ENCODE results near the gene PDE2A. TPM values are rescaled to one million over a fixed set of nuclear protein-coding genes. Genes with fewer than 3 reads are reported as not detected.

The PDE2A gene
- total RNA-seq, 1 donor from 2014 or later: 168 TPM

GRCh38 chr11:72704783-72705265, 30.6 kb upstream of the PDE2A start:
- no peak for DNase-seq (ENCODE audit: low read depth in 2 of 2)

DNA sequence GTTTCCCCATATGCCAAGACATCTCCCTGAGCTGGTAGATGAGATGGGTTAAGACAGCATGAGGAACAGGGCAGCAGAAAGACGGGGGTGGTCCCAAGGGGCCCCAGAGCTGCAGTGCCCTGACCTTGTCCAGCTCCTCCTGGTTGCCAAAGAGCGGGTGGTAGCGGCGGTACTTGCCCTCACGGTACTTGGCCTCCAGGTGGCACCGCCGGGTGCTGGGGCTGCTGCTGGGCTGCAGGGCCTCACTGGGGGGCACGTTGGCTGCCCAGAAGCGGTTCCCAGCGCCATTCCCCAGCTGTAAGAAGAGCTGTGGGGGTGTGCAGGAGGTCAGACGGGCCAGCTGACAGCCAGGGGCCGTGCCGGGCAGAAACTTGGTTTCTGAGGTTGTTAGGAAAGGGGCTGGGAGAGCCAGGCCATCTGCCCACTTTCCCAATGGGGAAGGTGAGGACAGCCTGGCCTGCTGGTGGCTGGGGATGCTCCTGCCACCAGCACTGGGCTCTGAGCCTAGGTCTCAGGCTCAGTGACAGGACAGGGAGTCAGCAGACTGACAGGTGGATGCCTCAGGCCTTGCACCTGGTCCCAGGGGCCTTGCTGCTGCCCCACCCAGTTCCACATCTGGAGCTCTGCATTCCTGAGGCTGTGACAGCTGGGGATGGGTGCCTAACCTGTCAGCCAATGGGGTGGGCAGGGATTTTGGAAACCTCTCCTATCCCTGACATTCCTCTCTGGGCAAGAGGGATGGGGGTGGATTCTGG, 30.0 kb upstream of the PDE2A start:
- DNase-seq (ENCODE audit: low read depth in 2 of 2): no peak

DNA sequence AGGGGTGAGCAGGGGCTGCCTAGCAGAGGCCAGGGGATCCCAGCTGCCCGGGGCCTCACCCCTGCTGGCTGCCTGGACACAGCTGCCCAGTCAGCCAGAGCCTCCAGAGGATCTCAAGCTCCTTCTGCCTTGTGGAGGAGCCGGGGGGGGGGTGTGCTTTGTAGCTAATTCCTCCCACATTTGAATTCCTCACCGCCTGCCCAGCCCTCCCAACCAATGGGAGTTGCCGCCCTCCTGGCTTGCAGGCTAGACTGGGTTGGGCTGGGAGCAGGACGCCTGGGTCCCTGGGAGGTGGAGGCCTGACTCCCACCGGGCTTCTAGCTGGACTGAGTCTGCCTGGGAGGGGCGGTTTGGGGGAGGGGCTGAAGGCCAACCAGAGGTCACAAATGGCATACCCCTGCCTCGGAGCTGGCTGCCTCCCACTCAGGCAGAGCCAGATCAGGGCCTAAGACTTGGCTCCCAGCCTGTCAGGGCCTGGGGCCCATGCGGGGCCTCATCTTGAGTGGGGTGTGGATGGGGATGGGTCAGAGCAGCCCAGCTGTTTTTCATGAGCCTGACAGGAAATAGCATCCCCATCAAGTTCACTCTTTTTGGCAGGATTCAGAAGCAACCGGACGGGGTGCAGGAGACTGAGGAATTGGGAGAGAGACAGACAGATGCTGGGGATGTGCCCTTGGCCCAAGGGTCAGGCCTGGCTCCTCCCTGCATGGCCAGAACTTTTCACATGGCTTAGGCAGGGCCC, 29.2 kb upstream of the PDE2A start:
- no peak for DNase-seq (ENCODE audit: low read depth in 2 of 2)

- no peak for DNase-seq (ENCODE audit: low read depth in 2 of 2)
Observed at GRCh38 chr11:72702577-72703241, 28.5 kb upstream of the PDE2A start.

DNA sequence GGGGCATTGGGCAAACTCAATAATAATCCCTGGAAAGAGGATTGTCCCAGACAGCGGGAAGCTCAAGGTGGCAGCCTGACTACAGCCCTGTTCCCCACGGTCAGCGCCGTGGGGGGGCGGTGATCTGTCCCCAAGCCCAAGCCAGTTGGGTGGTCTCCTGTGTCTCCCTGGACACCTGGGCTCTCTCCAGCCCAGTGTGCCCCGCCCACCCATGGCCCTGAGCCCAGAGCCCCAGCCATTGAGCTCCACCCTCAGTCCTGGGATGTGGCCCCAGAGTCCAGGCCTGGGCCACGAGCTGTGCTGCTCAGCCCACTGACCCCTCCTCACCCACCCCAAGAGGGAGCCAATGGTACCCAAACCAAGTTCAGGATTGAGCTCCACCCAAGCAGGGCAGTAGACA, 27.9 kb upstream of the PDE2A start:
- no peak for DNase-seq (ENCODE audit: low read depth in 2 of 2)

- no peak for DNase-seq (ENCODE audit: low read depth in 2 of 2)
Observed at GRCh38 chr11:72701466-72701865, 27.2 kb upstream of the PDE2A start.

- peak in 1 of 2 donors; percentile 23 for DNase-seq (ENCODE audit: low read depth in 2 of 2)
Observed at GRCh38 chr11:72700146-72700545, 25.9 kb upstream of the PDE2A start.

GRCh38 chr11:72697814-72698213, 23.6 kb upstream of the PDE2A start:
- DNase-seq (ENCODE audit: low read depth in 2 of 2): no peak

DNA sequence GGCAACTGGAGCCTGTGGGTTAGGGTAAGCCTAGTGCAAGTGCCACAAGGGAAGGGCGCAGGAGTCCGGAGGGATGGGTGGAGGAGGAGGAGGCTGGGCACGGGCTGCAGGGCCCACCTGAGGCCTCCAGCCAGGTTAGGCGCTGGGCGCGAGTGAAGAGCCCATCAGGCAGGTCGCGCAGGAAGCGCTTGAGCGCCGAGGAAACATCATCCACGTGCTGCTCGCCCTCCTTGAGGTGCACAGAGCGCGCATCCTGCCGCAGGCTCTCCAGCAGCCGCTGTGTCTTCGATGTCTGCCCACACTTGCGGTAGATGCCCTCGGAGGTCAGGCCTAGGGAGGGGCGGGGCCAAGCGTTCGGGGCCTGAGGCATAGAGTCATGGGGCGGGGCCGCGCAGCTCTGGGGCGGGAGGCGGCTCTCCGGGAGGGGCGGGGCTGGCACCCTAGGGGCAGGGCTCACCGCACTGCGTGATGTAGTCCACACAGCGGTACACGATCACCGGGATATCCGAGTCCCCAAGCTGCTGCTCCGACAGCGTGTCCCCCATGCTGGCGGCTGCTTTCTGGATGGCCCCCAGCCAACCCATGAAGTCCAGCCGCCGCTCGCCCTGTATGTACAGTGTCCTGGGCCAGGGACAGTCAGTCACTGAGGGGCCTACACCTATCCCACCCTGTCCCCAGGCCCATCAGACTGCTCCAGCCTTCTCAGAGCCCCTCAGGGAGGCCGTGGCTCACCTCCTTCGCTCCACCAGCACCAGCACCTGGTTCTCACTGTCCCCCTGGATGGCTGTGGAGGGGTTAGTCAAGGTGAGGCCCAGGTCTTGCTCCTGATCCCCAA, 22.9 kb upstream of the PDE2A start:
- DNase-seq (ENCODE audit: low read depth in 2 of 2): no peak

DNA sequence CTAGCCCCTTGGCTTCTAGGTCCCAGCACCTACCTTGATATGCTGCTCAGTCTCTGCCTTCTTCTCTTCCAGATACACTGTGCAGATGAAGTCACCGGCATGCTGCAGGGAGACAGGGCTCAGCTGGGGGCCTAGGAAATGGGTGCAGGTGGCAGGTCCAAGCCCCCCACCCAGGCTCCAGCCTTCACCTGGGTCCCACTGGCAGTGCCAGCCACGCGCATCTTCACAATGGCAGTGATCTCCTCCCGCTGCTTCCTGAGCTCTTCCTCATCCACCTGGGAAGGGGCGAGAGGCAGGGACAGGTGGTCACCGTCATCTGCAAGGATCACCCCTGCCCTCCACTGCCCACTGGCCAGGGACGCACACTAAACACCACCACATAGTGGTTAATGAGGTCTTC, 21.1 kb upstream of the PDE2A start:
- DNase-seq (ENCODE audit: low read depth in 2 of 2): no peak

GRCh38 chr11:72693271-72693968, 19.2 kb upstream of the PDE2A start:
- DNase-seq (ENCODE audit: low read depth in 2 of 2): no peak

- DNase-seq (ENCODE audit: low read depth in 2 of 2): no peak
Observed at GRCh38 chr11:72692498-72693237, 18.4 kb upstream of the PDE2A start.

DNA sequence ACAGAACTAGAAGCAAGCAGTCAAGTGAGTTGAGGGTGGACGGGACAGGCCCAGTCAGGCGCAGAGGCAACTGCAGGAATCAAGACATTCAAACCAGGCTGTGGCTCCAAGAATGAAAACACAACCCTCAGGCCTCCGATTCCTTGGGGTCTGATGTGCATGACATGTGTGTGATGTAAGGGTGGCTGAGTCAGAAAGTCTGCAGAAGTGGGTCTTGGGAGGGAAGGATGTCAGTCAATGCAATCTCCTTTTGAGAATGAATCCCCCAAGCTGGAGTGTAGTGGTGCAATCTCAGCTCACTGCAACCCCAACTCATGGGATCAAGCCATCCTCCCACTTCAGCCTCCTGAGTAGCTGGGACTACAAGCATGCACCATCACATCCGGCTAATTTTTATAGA, 15.9 kb upstream of the PDE2A start:
- no peak for DNase-seq (ENCODE audit: low read depth in 2 of 2)

DNA sequence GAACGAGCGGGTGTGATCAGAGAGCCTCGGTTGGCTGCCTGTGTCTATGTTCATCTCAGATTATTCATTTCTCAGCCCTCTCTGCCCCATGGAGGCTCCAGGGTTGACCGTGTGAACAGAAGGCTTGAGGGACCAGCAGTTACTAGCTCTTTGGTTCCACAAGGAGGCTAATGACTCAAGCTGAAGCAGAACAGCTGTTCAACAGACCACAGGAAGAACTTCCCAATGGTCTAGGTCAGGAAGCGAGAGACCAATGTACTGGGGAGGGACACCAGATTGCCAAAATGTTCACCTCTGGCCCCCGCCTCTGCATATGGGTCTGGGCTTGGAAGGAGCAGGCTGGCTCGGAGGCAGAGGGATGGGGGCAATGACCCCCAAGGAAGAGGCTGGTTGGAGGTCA, 14.7 kb upstream of the PDE2A start:
- DNase-seq (ENCODE audit: low read depth in 2 of 2): no peak

- DNase-seq (ENCODE audit: low read depth in 2 of 2): no peak
Observed at GRCh38 chr11:72688486-72688885, 14.3 kb upstream of the PDE2A start.

DNA sequence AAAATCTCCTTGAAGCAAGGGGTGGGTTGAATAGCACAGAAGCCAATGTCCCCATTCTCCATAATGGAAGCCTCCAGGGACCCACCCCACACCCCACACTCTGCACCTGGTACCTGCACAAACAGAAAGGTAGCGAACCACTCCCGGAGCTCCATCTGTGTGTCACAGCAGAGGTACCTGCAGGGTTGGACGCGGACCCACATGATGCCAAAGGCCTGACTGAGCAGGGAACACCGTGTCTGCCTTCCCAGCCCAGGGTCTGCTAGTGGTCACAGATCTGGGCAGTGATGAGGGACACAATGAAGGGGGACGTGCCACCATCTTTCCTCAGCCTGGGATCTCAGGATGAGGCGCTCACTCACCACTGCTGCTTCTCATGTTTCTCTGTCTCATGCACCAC, 13.1 kb upstream of the PDE2A start:
- DNase-seq (ENCODE audit: low read depth in 2 of 2): no peak

- DNase-seq (ENCODE audit: low read depth in 2 of 2): no peak
Observed at GRCh38 chr11:72686639-72687220, 12.5 kb upstream of the PDE2A start.

- no peak for DNase-seq (ENCODE audit: low read depth in 2 of 2)
Observed at GRCh38 chr11:72685560-72686480, 11.6 kb upstream of the PDE2A start.
